HG03342 (cell line): ENCODE measurements around the gene DGKD.
"Not testable (repeated sequence)": the region's sequence is repeated elsewhere in the genome, so short reads cannot be mapped to it uniquely, and the experiment has no call there.

Experiments
- ATAC-seq: cut with Tn5 transposase; IDR thresholded peaks from one replicate; pipeline ENCODE4 v1.9.1; 2021; ENCODE audit warnings: mild to moderate bottlenecking, moderate library complexity; ENCODE audit not compliant: unreplicated experiment

DGKD gene

GRCh38 chr2:233353769-233354499 is at the start of gene DGKD:
TSS of gene DGKD (plus strand) at chr2:233354494. CDS start at chr2:233354519, 25 bp downstream.
- ATAC-seq = peak; percentile 59

GRCh38 chr2:233307565-233307964 is 46.7 kb upstream of the DGKD start, which contains the start of gene SAG:
TSS of gene SAG (plus strand) at chr2:233307816. CDS start at chr2:233309190, 1,374 bp downstream.
- no peak for ATAC-seq

GRCh38 chr2:233311241-233311926 is 42.9 kb upstream of the DGKD start:
- ATAC-seq = no peak

- no peak for ATAC-seq
Measured at GRCh38 chr2:233312874-233313273, 41.4 kb upstream of the DGKD start.

GRCh38 chr2:233314180-233314925 is 39.9 kb upstream of the DGKD start:
- ATAC-seq = no peak

- ATAC-seq = no peak
Measured at GRCh38 chr2:233317196-233317943, 36.9 kb upstream of the DGKD start.

- no peak for ATAC-seq
Measured at GRCh38 chr2:233319256-233319655, 35.0 kb upstream of the DGKD start.

GRCh38 chr2:233320470-233320869 is 33.8 kb upstream of the DGKD start:
- no peak for ATAC-seq

GRCh38 chr2:233321166-233321565 is 33.1 kb upstream of the DGKD start:
- no peak for ATAC-seq

GRCh38 chr2:233323851-233324250 is 30.4 kb upstream of the DGKD start:
- no peak for ATAC-seq

- ATAC-seq = no peak
Measured at GRCh38 chr2:233325256-233325655, 29.0 kb upstream of the DGKD start.

GRCh38 chr2:233325814-233326213 is 28.5 kb upstream of the DGKD start:
- no peak for ATAC-seq

- ATAC-seq = no peak
Measured at GRCh38 chr2:233326500-233326899, 27.8 kb upstream of the DGKD start.

- no peak for ATAC-seq
Measured at GRCh38 chr2:233328922-233329321, 25.4 kb upstream of the DGKD start.

- ATAC-seq = no peak
Measured at GRCh38 chr2:233329489-233330135, 24.7 kb upstream of the DGKD start.

- peak; percentile 92 for ATAC-seq
Measured at GRCh38 chr2:233331536-233331935, 22.8 kb upstream of the DGKD start.

GRCh38 chr2:233332125-233332524 is 22.2 kb upstream of the DGKD start:
- ATAC-seq = no peak

GRCh38 chr2:233334915-233335314 is 19.4 kb upstream of the DGKD start:
- ATAC-seq = no peak

- not testable (repeated sequence) for ATAC-seq
Measured at GRCh38 chr2:233336091-233336490, 18.2 kb upstream of the DGKD start.

- no peak for ATAC-seq
Measured at GRCh38 chr2:233336541-233336940, 17.8 kb upstream of the DGKD start.
